GM18861 (cell line): Measurements from ENCODE around the gene TSGA10.
"Not testable (repeated sequence)": the region's sequence is repeated elsewhere in the genome, so short reads cannot be mapped to it uniquely, and the experiment has no call there.

Source experiments
- ATAC-seq: cut with Tn5 transposase; IDR thresholded peaks from one replicate; pipeline ENCODE4 v1.9.1; 2021; ENCODE audit not compliant: unreplicated experiment

The TSGA10 gene

DNA sequence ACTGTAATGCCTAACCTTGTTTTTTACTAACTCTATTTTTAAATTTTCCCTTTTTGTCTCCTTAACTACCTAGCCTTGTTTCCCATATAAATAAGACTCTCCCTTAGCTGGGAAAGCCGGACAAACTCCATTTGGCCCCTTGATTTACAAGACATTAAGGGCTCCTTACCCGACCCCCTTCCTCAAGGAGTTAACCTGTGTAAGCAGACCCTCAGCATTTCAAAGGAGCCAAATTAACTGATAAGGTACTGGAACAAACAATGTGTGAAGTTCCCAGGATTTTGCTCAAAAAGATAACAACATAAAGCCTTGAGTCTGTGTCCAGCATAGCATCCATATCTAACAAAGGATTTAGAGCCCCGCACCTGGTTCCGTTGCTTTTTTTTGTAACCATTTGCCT is 72.9 kb downstream of the TSGA10 start:
- ATAC-seq: no peak

DNA sequence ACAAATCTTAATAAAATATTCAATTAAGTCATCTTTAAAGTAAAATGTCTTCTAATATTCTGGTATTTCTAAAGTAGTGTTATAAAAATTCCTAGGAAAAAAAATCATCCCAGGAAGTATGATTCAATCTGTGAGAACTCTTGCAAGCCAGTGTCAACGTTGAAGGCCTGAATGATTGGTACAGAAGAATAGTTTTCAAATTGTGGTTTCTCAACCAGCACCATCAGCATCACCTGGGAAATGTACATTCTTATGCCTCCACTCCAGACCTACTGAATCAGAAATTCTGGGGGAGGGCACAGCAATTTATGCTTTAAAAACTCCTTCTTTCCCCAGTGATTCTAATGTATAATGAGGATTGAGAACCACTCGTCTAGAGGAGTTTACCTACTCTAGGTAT is 75.5 kb downstream of the TSGA10 start:
- no peak for ATAC-seq

DNA sequence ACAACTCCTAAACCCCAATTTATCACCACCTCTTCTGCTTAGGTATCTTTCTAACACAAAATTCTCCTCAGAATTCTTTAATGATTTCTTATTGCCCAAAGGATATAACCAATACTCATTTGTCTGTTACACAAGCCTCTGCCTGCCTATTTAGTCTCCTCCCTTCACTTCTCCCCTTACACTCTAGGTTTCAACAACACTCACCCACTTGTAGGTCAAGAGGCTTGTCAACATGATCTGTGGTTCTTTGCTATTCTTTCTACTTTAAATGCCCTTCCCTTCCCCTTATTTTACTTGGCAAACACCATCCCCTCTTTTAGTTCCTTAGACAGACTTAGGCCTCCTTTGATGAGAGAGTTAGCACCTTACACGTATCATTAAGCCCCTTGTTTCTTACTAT is 82.2 kb downstream of the TSGA10 start:
- ATAC-seq: no peak

DNA sequence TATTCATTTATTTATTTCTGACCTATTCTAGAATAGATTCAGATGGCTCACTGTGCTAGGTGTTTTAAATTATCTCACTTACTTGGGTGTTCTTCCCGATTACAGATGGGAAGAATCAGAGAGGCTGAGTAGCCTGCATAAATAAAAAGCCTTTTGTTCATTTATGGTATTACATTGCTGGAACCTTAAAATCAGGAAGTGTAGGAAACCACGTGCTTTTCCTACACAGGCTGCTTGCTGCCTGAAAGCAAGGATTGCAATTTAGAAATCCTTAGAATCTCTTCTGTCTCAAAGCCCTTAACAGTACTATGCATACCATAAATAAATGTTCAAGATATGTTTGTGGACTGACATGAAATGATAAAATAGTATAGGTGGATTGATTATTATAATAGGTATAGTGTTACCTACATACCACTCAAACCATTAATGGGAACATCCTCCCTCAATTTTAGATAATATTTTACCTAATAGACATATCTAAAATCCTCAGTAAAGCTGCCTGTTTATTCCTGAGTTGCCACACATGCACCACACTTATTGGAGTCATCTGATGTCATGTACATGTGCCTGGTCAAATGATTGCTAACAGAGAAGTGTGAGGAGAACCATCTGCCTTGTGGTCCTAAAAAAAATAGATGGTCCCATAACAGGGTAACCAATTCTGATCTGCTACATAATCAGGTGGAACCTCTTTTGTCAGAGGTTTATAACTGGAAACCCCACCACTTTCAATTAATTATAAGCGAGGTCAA is 86.7 kb downstream of the TSGA10 start:
- no peak for ATAC-seq

DNA sequence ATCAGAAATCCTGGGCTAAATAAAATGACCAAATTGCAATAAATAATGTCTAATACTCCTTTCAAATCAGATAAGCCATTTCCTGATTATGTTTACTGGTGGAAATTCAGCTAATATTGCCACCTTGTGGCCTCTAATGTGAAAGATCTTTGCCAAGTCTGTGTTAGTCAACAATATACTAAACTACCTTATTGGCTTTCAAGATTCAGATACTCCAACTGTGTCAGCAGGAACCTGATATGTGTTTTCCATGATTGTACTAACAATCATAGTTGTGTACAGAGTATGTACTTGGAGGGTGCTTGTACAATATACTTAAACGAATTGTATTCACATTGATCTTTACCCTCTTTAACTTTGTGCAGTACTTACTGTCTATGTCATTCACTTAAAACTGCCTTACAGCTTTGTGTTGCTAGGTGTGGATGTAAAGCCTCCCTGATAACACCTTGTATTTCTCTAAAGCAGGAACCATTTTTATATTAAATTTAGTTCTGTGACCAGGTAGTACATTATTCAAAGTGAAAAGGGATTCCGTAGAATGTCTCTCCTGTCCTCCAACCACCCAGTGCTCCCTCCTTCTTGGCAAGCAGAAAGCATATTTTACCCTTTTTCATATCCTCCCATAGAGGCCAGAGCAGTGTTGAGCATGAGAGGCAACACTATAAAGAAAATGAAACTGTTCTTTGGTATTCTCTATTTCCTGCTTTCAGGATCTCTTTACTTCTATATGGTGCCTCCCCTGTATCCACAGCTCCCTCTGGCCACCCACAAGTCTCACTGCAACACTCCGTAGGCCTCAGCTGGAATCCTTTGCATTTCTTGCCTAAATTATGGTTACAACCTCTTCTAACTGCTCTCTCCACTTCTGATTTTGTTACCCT is 88.4 kb downstream of the TSGA10 start:
- peak; percentile 90 for ATAC-seq

- not testable (repeated sequence) for ATAC-seq
Measured at GRCh38 chr2:99049187-99049586, 105.6 kb downstream of the TSGA10 start.

DNA sequence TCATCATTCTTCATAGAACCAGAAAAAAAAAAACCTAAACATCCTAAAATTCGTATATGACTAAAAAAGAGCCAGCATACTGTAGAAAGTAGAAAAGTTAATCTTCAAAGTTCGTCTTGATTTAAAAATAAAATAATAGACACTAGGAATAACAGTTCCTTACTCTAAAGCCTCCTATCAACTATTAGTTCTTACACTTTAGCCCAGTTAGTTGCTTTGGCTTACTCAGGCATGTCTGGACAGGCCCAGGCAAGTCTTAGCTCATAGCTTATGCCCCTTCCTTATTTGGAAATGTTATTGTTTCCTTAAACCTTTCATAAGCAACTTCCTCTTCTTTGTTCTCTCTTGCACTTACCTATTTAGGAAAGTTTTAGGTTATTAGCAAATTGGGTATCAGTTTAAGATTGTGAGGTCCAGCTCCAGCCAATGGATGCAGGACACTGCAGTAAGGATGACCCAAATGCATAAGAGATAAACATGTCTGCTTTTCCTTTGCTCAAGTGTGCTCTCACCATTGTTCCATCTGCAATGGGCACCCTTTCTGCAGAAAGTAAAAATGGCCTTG is 113.9 kb downstream of the TSGA10 start:
- not testable (repeated sequence) for ATAC-seq

GRCh38 chr2:99035920-99036319 is 118.8 kb downstream of the TSGA10 start:
- ATAC-seq: no peak

DNA sequence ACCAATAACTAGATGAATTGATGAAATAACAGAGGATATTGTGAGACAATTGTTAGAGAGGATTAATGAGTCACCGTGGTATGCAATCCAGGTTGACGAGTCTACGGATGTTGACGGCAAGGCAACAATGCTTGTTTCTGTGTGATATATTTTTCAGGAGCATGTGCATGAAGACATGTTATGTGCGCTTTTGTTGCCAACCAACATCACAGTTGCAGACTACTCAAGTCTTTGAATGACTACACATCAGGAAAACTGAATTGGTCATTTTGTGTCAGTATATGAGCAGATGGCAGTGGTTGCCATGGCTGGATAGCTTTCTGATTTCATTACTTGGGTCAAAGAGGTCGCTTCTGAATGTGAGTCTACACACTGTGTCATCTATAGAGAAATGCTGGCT is 122.0 kb downstream of the TSGA10 start:
- no peak for ATAC-seq

DNA sequence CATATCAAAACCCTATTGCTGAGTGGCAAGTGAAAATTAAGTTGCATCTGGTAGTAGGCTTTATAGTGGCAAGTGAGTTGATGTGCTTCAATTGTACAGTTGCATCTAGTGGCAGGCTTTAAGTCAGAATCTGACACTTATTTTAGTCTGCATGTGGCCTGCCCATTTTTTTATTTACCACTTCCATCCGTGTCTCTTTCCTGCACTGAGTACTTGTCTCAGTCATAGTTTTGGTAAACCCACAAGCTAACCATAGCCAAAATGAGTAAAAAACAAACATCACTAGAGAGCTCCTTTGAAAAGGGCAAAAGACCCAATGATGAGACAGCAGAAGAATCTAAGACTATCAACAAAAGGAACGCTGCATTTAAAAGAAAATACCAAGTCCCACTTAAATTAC is 122.7 kb downstream of the TSGA10 start:
- no peak for ATAC-seq

DNA sequence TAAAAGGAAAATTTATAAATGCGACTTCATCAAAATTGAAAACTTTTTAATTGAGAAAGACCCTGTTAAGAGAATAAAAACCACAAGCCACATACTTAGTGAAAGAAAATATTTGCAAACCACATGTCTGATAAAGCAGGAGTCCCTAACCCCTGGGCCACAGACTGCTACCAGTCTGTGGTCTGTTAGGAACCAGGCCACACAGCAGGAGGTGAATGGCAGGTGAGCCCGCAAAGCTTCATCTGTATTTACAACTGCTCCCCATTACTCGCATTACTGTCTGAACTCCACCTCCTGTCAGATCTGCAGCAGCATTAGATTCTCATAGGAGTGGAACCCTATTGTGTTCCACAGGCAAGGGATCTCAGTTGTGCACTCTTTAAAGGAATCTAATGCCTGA is 123.3 kb downstream of the TSGA10 start:
- no peak for ATAC-seq

DNA sequence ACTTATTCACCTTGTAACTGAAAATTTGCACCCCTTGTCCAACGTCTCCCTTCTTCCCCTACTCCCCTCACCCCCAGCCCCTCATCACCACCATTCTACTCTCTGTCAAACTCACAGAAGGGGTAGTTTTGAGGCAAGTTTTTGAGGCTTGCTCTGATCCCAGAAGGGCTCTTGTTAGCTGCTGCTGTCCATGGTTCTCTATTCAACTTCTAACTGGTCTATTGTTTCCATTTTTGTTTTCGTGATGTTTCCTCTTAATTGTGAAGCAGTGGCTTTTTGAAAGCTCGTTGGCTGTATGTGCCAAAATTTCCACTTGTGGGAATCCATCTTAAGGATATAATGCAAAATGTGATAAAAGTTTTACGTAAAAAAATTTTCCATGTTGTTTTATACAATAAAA is 126.2 kb downstream of the TSGA10 start:
- ATAC-seq: no peak

- no peak for ATAC-seq
Measured at GRCh38 chr2:99027856-99028255, 126.9 kb downstream of the TSGA10 start.

DNA sequence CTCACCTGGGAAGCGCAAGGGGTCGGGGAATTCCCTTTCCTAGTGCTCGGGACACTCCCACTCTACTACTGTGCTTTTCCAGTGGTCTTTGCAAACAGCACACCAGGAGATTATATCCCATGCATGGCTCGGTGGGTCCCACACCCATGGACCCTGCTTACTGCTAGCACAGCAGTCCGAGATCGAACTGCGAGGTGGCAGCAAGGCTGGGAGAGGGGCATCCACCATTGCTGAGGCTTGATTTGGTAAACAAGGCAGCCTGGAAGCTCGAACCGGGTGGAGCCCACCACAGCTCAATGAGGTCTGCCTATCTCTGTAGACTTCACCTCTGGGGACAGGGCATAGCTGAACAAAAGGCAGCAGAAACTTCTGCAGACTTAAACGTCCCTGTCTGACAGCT is 154.0 kb downstream of the TSGA10 start:
- no peak for ATAC-seq

GRCh38 chr2:98988695-98989094 is 166.0 kb downstream of the TSGA10 start:
- not testable (repeated sequence) for ATAC-seq

- ATAC-seq: no peak
Measured at GRCh38 chr2:98985905-98986666, 168.7 kb downstream of the TSGA10 start.

GRCh38 chr2:98975611-98976010 is 179.1 kb downstream of the TSGA10 start:
- no peak for ATAC-seq

DNA sequence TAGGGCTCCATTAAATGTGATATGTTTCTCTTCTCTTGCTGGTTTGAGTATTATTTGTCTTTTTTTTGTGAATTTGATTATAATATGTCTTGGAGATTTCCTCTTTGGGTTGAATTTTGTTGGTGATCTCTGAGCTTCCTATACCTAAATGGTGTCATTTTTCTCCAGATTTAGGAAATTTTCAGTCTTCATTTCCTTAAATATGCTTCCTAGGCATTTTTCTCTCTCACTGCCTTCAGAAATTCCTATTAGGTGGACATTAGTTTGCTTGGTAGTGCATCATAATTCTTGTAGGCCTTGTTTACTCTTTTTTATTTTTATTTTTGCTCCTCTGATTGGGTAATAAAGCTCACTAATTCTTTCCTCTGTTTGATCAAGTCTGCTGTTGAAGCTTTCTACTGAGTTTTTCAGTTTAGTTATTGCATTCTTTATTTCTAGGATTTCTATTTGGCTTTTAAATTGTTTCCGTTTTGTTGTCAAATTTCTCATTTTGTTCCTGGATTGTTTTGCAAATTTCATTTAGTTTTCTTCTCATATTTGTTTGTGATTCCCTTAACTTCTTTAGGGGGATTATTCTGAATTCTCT is 182.1 kb downstream of the TSGA10 start:
- ATAC-seq: no peak

DNA sequence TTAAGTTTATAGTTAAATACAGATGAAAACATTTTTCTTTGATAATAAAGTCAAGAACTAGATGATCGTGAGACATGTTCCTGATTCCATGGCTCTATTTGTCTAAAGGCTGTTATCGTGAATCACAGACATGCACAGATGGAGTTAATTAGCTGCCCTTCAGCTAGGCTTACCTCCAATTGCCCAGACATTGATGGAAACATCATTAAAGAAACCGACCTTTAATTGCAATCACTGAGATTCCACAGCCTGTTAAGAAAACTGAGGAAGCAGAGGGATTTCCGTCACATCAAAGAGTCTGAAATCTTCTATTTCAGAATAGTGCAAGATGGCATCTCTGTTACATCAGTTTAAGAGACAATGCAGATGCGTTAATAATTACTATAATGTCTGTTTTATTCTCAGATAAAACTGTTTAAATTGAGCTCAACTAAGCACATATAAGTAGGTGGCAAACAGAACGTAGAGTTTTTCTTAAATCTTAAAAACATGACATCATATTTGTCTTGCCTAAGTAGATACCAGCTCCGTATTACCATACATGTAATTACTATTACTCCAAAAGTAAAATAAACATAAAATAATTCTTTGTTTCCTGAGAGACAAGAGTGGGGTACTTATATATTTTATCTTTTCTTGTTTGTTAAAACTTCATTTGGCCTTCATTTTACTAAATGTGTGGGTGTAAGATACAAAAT is 194.8 kb downstream of the TSGA10 start:
- ATAC-seq: no peak

- no peak for ATAC-seq
Measured at GRCh38 chr2:98952966-98953365, 201.8 kb downstream of the TSGA10 start.
